Heart left ventricle (tissue), 16 donors: ENCODE measurements around the gene CNTNAP5. TPM values are rescaled to one million over a fixed set of nuclear protein-coding genes. Genes with fewer than 3 reads are reported as not detected.

ENCODE experiments used
- ATAC-seq, 4 donors: fragments of 200-7000 bp; cut with Tn5 transposase; one replicate each; pipeline ENCODE4 v1.9.1; 2020 to 2022; ENCODE audit warnings: moderate library complexity in 4 of 4, mild to moderate bottlenecking in 3 of 4, moderate number of reproducible peaks in 1 of 4
- DNase-seq, 5 donors: peaks; one replicate each; pipeline ENCODE4 v3.0.0-alpha.2; 2020
- H3K27ac ChIP-seq, 12 donors: fragments of 200-600 bp; sonication (generic) in 4 of 12; one replicate each; pipeline versions ENCODE4 v1.5.0 to v1.8.0; 2016 to 2022; ENCODE audit warnings: mild to moderate bottlenecking in 2 of 12
- H3K27me3 ChIP-seq, 9 donors: fragments of 200-600 bp; sonication (generic) in 2 of 9; one replicate each; pipeline versions ENCODE4 v1.5.1 to v1.8.0; 2016 to 2022; ENCODE audit warnings: mild to moderate bottlenecking in 3 of 9
- H3K36me3 ChIP-seq, 9 donors: fragments of 200-600 bp; sonication (generic) in 2 of 9; one replicate each; pipeline versions ENCODE4 v1.5.0 to v1.8.0; 2018 to 2022; ENCODE audit warnings: mild to moderate bottlenecking in 2 of 9
- H3K4me1 ChIP-seq, 12 donors: fragments of 200-600 bp; sonication (generic) in 4 of 12; one replicate each; pipeline versions ENCODE4 v1.5.0 to v1.8.0; 2016 to 2022; ENCODE audit warnings: mild to moderate bottlenecking in 3 of 12
- H3K4me3 ChIP-seq, 12 donors: fragments of 200-600 bp; sonication (generic) in 4 of 12; one replicate each; pipeline versions ENCODE4 v1.5.0 to v1.8.0; 2017 to 2022; ENCODE audit warnings: mild to moderate bottlenecking in 9 of 12, moderate library complexity in 4 of 12
- H3K9me3 ChIP-seq, 12 donors: fragments of 200-600 bp; sonication (generic) in 4 of 12; one replicate each; pipeline versions ENCODE4 v1.5.0 to v1.8.0; 2016 to 2022; ENCODE audit warnings: mild to moderate bottlenecking in 1 of 12
- CTCF ChIP-seq, 12 donors: fragments of 200-600 bp; sonication (generic) in 4 of 12; IDR thresholded peaks; one replicate each; pipeline versions ENCODE4 v1.5.0 to v1.8.0; 2018 to 2022; ENCODE audit warnings: antibody characterized with exemption in 12 of 12, mild to moderate bottlenecking in 5 of 12
- POLR2A ChIP-seq, 2 donors: fragments of 450-650 bp; IDR thresholded peaks; one replicate each; pipeline ENCODE4 v1.6.1; 2017; ENCODE audit warnings: antibody characterized with exemption in 2 of 2, mild to moderate bottlenecking in 2 of 2, moderate library complexity in 2 of 2
- WGBS, 4 donors: extraction: QIAGEN DNeasy Blood & Tissue Kit in 2 of 4; methylation state at CpG; one replicate each; pipeline versions ENCODE4 v1.1.5 to v1.1.7; 2013 to 2018; 5-methylcytosine and 5-hydroxymethylcytosine counted together
- intact Hi-C, 10 donors: fragments of 100-400 bp; cut with DNase I; formaldehyde crosslinking; loops; one replicate each; pipeline versions ENCODE4 v1.11.1 to v1.14.2; 2022
- polyA plus RNA-seq, 2 donors: library from polyadenylated mRNA; stranded (reverse); fragments of 200-250 nt; gene quantifications; one replicate each; pipeline ENCODE4 v1.2.3, GENCODE V29; 2013
- total RNA-seq, 9 donors: library from RNA; depleted of rRNA in 2 of 9; stranded (reverse); fragments of >200 nt in 2 of 9; fragmentation: NEBNext Ultra II Directional in 3 of 9; extraction: Animal tissue kit (Norgen Biotek cat#: 25700) in 3 of 9; gene quantifications; one replicate each; pipeline versions ENCODE4 v1.1.0 to v1.2.4, GENCODE V29; 2016 to 2023
- donor health status: ischemic (EF 13 %, LVEDD 7.1; RV severe dilation, severe dysfunction).
- donor health status: healthy with polysubstance abuse.
- donor health status: DM: no; HTN: yes; CAD: no.
- donor health status: DM: no; HTN: no; CAD: no.
- donor health status: ischemic (EF 25% LVEDD 6.9; RV normal size, moderate dysfunction).
- donor health status: ischemic (EF 25% LVEDD 5.7; RV mildly dilated, moderate dysfunction).
- donor health status: healthy.
- donor health status: DM: yes; HTN: yes; CAD: no.
- donor health status: ischemic (EF 35%, LVEDD 5.7; RV mildly dilated, moderate dysfunction).
- donor health status: nonischemic (EF 11% LVEDD 7.7; RV severe dilation, severe dysfunction).
- donor health status: DM: yes; HTN: yes; CAD: no.
- donor health status: PGD.
- donor health status: ischemic (EF 29% LVEDD 5.4; RV normal size, mild dysfunction).
- donor health status: nonischemic (EF 23%, LVEDD 6.1; RV moderate dilation, normal function).

CNTNAP5 gene
- total and polyA plus RNA-seq, 11 donors: not detected

- Histone ChIP-seq H3K4me1 (no peaks in the 10 kb centered on the region), H3K9me3 (no peaks in the 10 kb centered on the region), H3K27me3 (no peaks in the 10 kb centered on the region), H3K36me3 (no peaks in the 10 kb centered on the region), H3K27ac (no peak overlapping the region), H3K4me3 (no peak overlapping the region)
- 86 to 91% (median 88%) methylated on average over 9 of the region's 9 CpGs for WGBS, 4 donors
- no peak for ATAC-seq
- DNase-seq: no peak
- intact Hi-C loops: no loop called here
- TF ChIP-seq CTCF (IDR thresholded peaks at IDR 0.05) (no peak), POLR2A (IDR thresholded peaks at IDR 0.05) (no peak)
Measured at GRCh38 chr2:124763611-124764010, 738.5 kb downstream of the CNTNAP5 start.

- no peaks in the 10 kb centered on the region for H3K4me1 ChIP-seq
Measured at GRCh38 chr2:124774781-124775180, 749.7 kb downstream of the CNTNAP5 start.

GRCh38 chr2:124776332-124776731, 751.2 kb downstream of the CNTNAP5 start:
- Histone ChIP-seq H3K27ac (no peak overlapping the region), H3K36me3 (no peaks in the 10 kb centered on the region), H3K27me3 (no peaks in the 10 kb centered on the region), H3K4me3 (no peak overlapping the region), H3K4me1 (no peaks in the 10 kb centered on the region), H3K9me3 (no peaks in the 10 kb centered on the region)
- intact Hi-C loops: no loop called here
- 69 to 75% (median 73%) methylated on average over 3 of the region's 3 CpGs for WGBS, 4 donors
- DNase-seq (no peak), ATAC-seq (no peak)
- TF ChIP-seq POLR2A (IDR thresholded peaks at IDR 0.05) (no peak), CTCF (IDR thresholded peaks at IDR 0.05) (no peak)

More at GRCh38 chr2:124774781-124775180, 749.7 kb downstream of the CNTNAP5 start:
- TF ChIP-seq POLR2A (IDR thresholded peaks at IDR 0.05): no peak
- Histone ChIP-seq H3K4me3 (no peak overlapping the region), H3K27me3 (no peaks in the 10 kb centered on the region), H3K9me3 (no peaks in the 10 kb centered on the region), H3K27ac (no peak overlapping the region), H3K36me3 (no peaks in the 10 kb centered on the region)
- 81 to 87% (median 83%) methylated on average over 5 of the region's 5 CpGs for WGBS, 4 donors
- intact Hi-C loops: no loop called here
- DNase-seq (no peak), ATAC-seq (no peak)

GRCh38 chr2:124778076-124778475, 753.0 kb downstream of the CNTNAP5 start:
- no peaks in the 10 kb centered on the region for H3K27me3 ChIP-seq
- H3K4me3 ChIP-seq: no peak overlapping the region
- H3K36me3 ChIP-seq: no peaks in the 10 kb centered on the region
- no peaks in the 10 kb centered on the region for H3K9me3 ChIP-seq
- ATAC-seq: no peak
- no peak for DNase-seq
- no peak for TF ChIP-seq POLR2A (IDR thresholded peaks at IDR 0.05)
- TF ChIP-seq CTCF (IDR thresholded peaks at IDR 0.05): no peak
- no peak overlapping the region for H3K27ac ChIP-seq
- no peaks in the 10 kb centered on the region for H3K4me1 ChIP-seq
- intact Hi-C loops: no loop called here
- WGBS, 4 donors: 75 to 93% (median 84%) methylated on average over 2 of the region's 2 CpGs

- Histone ChIP-seq H3K36me3 (no peaks in the 10 kb centered on the region), H3K4me3 (no peak overlapping the region), H3K4me1 (no peaks in the 10 kb centered on the region), H3K27ac (no peak overlapping the region), H3K27me3 (no peaks in the 10 kb centered on the region), H3K9me3 (no peaks in the 10 kb centered on the region)
- ATAC-seq: no peak
- no peak for TF ChIP-seq CTCF (IDR thresholded peaks at IDR 0.05)
- no peak for TF ChIP-seq POLR2A (IDR thresholded peaks at IDR 0.05)
- no peak for DNase-seq
- intact Hi-C loops: no loop called here
Measured at GRCh38 chr2:124796647-124797046, 771.6 kb downstream of the CNTNAP5 start.
